Left renal cortex interstitium (tissue), 4 donors: ENCODE data around the gene ZNF689. TPM values are rescaled to one million over a fixed set of nuclear protein-coding genes. Genes with fewer than 3 reads are reported as not detected.
"Not testable (repeated sequence)": the region's sequence is repeated elsewhere in the genome, so short reads cannot be mapped to it uniquely, and the experiment has no call there.

Source experiments
- DNase-seq, 4 donors: peaks; one replicate each; pipeline ENCODE4 v3.0.0-alpha.2; 2013; ENCODE audit warnings: low read depth in 4 of 4, low spot score in 2 of 4, missing footprints in 1 of 4
- polyA plus RNA-seq, 4 donors: library from polyadenylated mRNA; unstranded; fragments of 120-200 nt; gene quantifications; one replicate each; pipeline ENCODE4 v1.2.1, GENCODE V29; 2013; ENCODE audit not compliant: insufficient read length in 4 of 4

ZNF689 gene
- polyA plus RNA-seq, 4 donors: 12.8 to 16.0 (median 14.4) TPM

DNA sequence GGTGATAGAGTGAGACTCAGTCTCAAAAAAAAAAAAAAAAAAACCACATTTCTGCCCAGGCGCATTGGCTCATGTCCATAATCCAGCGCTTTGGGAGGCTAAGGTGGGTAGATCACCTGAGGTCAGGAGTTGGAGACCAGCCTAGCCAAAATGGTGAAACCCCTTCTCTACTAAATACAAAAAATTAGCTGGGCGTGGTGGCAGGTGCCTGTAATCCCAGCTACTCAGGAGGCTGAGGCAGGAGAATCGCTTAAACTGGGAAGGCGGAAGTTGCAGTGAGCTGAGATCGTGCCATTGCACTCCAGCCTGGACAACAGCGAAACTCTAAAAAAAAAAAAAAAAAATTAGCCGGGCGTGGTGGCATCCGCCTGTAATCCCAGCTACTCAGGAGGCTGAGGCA is 26.9 kb upstream of the ZNF689 start:
- not testable (repeated sequence) for DNase-seq

DNA sequence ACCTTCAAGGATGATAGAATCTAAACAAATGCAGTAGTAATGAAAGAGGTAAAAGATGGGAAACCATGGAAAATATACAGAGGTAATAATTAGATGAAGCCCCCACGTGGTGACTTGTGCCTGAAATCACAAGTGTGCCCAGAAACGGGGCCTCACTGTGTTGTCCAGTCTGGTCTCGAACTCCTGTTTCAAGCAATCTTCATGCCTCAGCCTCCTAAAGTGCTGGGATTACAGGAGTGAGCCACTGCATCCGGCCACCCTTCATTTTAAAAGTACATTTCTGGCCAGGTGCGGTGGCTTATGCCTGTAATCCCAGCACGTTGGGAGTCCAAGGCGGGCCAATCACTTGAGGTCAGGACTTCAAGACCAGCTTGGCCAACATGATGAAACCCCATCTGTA is 26.4 kb upstream of the ZNF689 start:
- DNase-seq: no peak

DNA sequence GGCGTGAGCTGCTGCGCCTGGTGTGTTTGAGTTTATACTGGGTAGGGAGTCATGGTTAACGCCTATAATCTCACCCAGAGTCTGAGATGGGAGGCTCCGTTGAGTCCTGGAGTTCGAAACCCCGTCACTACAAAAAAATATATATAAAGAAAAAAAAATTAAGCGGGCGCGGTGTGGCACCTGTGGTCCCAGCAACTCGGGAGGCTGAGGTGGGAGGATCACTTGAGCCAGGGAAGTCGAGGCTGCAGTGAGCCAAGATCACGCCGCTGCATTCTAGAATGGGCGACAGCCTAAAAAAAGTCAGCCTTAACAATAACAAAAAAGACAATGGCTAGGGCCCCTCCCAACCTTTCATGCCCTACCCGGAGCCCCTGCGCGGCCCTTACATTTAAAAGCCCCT is 23.3 kb upstream of the ZNF689 start:
- DNase-seq: no peak

DNA sequence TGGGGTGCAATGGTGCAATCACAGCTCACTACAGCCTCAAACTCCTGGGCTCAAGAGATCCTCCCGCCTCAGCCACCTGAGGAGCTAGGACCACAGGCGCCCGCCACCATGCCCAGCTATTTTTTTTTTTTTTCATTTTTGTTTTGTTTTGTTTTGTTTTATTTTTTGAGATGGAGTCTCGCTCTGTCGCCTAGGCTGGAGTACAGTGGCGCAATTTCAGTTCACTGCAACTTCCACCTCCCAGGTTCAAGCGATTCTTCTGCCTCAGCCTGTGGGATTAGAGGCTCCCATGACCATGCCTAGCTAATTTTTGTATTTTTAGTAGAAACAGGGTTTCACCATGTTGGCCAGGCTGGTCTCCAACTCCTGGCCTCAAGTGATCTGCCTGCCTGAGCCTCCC is 22.3 kb upstream of the ZNF689 start:
- not testable (repeated sequence) for DNase-seq

DNA sequence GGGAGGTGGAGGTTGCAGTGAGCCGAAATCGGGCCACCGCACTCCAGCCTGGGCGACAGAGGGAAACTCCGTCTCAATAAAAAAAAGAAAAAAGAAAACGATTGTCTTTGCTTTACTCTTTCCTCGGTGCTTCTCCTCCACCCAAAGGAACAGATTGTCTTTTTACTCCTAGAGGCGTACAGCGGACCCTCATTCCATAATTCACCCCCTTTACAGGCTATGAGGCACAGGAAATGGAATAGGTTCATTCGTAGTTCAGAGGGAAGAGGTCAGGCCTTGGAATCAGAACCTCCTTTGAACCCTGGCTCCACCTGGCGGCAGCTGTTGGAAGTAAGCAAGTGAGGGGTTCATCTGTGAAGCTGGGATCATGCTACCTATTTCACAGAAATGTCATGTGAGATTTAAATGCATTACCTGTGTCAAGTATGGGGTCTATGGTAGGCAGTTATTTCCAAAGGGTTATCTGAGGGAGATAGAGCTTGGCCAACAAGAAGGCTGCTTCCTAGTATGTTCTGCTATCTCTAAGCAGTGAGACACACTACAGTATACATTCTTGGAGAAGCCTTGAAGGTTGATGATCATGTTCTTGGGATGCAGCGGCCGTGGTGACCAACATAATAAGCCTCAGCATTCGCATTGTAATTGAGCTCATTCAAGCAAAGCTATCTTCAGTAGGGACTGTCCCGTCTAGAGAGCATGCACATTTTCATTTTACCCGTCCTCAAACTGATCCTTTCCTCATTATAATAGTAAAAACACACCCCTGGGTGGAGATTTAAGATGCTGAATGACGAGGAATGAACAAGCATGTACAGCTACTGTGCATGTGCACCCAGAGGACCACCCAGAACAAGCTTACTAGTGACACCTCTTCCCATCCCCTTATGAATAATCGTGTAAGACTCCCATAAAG is 18.7 kb upstream of the ZNF689 start:
- peak; percentile 71 to 89 (median 77) for DNase-seq

DNA sequence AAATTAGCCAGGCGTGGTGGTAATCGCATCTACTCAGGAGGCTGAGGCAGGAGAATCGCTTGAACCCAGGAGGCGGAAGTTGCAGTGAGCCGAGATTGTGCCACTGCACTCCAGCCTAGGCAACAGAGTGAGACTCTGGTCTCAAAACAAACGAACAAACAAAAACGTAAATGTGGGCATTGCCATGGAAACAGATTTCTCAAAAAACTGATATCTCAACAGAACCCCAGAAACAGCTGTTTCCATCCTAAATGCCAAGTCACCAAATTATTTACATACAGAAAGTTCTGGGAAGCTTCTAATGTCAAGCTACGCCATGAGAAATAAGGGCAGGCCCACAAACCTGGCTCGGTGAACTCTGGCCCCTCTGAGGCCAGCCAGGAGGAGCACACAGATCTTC is 16.0 kb upstream of the ZNF689 start:
- DNase-seq: no peak

DNA sequence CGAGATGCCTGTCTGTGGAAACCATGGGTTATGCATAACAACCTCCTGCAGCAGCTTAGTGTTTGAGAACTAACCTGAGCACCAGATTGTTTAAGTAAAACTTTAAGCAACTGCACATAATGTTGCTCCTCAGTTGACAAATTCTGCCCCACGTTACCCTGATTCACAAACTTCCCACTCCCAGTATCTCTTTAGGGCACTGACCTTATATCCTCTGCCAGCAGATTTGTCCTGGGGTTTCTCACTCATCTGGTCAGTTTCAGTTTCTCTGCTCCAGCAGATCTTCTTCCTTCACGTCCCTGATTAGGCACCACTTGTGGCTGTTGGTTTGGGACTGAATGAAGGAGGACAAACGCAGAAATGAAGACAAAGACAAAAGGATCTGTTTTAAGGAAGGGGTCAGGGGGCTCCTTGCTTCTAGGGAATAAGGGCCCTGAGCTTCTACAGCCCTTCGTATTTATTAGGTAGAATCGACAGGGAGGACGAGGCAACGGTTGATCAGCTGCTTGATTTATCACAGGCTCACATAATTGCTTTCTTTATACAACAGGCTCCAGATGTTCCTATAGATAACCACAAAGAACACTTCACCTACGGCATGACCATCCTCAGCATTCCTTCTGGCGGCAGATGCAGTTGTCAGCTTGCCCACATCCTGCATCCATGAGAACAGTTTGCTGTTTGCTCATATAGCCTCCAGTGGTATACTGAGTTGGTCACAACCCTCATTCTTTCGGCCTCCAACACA is 13.5 kb upstream of the ZNF689 start:
- DNase-seq: no peak

DNA sequence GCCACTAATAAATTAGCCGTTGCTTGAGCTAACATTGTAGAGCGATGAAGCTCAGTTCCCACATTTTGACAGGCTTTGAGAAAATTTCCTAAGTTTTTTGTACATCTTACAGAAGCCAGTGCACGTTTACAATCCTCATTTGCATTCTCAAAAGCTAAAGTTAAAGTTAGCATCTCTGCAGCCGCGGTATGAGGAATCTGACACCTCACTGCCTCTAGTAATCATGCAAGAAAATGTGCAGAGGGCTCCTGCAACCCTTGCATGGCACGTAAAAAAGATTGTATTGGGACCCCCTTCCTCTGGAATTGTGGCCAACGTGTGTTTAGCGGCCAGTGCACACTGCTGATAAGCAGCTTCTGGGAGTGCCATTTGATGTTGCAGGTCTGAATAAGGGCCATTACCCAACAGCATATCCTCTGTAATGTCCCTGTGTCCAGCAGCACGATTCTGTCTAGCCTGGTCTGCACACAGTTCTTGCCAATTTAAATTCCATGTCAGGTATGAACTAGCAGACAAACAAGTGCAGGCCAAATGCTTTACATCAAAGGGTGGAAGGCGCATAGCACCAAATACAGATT is 12.4 kb upstream of the ZNF689 start:
- no peak for DNase-seq

DNA sequence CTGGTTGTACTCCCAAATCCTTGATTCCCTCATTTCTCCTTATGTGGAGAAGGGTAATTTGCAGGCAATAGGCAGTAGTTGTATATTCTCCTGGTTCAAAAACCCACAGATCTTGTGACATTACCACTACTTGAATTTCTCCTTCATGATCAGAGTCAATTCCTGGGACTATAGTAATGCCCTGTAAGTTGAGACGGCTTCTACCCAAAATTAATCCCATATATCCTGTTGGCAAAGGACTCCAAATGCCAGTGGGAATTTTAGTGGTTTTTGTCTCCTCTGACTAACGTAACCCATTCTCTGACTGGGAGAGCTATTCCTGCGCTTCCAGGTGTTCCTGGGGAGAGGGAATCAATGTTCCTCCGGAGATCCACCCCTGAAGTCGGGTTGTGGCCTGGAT is 11.6 kb upstream of the ZNF689 start:
- no peak for DNase-seq

DNA sequence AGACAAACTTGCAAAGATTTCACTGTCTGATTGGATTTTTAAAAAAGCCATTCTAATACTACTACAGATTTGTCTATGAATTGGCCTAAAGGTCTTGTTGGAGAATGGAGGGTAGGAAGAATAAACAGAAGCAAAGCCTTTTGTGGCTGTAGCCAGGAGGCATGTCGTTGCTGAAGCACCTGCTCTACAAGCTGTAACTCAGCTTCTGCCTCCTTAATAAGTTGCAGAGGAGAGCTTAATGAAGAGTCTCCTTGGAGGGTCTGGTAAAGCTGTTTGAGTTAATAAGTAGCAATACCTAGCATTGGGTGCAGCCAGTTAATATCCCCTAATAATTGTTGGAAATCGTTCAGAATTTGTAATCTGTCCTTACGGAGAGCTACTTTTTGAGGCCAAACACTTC is 10.0 kb upstream of the ZNF689 start:
- DNase-seq: no peak

DNA sequence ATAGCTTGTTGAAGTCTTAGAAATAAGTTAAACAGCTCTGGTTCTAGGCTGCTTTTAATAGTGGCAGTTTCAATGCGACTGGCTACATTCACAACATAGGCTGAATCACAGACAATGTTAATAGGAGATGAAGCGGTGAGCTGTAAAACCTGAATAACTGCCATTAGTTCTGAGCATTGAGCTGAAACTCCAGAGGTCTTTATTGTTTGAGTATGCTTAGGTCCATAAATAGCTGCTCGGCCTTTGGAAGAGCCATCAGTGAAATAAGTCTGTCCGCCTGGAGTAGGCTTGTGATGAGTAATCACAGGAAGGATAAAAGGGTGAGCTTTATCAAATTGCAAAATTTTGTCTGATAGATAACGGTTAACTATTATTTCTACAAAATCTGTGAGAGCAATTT is 9.4 kb upstream of the ZNF689 start:
- DNase-seq: no peak

DNA sequence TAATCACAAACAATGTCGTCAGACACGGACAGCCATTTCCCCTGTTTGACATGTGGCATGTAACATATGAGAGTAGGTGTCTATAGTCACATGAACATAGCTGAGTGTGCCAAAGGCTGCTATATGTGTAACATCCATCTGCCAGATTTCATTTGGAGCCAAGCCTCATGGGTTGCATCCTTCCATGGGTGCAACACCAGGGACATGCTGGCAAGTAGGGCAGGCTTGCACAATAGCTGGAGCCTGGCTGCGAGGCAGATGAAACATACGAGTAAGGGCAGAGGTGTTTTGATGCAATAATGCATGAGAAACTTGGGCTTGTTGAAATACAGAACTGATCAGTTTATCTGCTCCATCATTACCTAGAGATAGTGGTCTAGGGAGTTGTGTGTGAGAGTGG is 9.0 kb upstream of the ZNF689 start:
- no peak for DNase-seq

DNA sequence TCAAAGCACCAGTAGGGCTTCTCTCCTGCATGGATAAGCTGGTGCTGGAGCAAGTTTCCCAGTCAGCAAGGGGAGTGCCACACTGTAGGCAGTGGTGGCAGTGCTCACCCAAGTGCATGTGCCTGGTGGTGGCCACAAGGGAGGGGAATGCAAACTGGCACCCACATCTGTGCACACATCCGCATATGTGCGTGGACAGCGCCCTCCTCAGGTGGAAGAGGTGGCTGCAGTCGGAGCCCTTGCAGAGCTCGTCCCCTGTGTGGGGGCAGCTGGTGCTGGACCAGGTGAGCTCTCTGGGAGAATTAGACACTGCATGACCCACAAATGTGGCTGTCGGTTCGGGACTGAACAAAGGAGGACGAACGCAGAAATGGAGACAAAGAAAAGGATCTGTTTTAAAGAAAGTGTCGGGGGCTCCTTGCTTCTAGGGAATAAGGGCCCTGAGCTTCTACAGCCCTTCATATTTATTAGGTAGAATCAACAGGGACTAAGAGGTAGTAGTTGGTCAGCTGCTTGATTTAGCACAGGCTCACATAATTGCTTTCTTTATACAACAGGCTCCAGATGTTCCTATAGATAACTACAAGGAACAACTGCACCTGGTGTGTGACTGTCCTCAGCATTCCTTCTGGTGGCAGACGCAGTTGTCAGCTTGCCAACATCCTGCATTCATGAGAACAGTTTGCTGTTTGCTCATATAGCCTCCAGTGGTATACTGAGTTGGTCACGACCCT is 5.3 kb upstream of the ZNF689 start:
- DNase-seq: no peak

DNA sequence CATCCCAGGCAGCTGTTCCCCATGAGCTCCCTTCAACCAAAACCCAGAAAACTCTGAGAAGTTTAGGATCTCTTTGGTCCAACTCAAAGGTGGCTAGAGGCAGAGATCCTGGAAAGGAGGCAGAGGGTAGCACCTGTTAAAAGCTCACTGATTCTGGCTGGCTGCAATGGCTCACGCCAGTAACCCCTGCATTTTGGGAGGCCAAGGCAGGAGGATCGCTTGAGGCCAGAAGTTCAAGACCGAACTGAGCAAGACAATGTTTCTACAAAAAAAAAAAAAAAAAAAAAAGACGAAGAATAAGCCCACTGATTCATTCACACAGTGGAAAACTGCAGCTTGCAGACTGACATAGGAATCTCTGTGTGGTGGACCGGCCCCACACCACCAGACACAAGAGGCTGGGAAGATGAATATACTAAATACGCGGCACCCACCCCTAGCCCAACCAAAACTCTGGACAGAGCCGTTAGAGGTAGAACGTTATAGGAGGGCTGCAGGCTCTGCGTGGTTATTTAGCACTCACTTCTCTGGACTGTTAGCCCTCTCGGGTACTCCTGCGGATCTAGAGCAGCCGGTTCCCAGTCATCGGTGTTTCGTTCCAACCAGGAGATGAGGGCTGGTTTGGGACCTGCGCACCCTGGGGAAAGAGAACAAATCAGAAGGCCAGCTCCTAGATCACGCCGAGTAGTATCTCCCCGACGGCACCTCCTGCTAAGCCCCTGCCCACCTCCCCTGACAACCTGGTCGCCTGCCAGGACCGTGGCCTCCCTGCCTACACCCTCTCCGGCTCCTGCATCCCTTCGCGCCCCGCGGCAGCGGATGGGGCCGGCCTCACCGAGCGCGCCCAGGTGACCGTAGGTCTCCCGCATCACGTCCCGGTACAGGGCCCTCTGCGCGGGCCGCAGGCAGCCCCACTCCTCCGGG is 925 bp downstream of the ZNF689 start:
- DNase-seq: no peak

DNA sequence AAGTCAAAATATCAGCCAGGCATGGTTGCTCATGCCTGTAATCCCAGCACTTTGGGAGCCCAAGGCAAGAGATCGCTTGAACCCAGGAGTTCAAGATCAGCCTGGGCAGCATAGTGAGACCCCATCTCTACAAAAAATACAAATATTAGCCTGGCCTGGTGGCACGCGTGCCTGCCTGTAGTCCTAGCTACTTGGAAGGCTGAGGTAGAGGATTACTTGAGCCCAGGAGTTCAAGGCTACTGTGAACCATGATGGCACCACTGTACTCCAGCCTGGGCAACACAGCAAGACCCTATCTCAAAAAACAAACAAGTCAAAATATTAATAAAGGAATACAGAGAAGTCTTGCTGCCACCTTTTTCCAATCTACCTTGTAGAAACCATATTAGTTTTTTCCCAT is 4.2 kb downstream of the ZNF689 start:
- DNase-seq: no peak

DNA sequence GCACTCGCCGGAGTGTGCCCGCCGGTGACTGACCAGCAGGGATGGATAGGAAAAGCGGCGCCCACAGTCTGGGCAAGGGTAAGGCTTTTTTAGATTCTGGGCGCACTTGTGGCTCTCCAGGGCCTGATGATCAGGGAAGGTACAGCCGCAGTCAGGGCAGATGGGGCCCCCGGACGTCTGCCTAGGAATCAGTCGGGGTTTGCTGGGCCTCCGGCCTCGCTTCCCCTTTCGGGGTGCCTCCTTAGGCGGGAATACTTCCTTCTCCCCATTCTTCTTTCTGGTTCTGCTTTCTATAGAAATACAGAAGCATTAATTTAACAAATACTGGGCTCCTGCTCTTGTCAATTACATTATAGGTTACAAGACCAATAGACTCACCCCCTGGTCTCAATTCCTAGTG is 5.0 kb downstream of the ZNF689 start:
- no peak for DNase-seq

DNA sequence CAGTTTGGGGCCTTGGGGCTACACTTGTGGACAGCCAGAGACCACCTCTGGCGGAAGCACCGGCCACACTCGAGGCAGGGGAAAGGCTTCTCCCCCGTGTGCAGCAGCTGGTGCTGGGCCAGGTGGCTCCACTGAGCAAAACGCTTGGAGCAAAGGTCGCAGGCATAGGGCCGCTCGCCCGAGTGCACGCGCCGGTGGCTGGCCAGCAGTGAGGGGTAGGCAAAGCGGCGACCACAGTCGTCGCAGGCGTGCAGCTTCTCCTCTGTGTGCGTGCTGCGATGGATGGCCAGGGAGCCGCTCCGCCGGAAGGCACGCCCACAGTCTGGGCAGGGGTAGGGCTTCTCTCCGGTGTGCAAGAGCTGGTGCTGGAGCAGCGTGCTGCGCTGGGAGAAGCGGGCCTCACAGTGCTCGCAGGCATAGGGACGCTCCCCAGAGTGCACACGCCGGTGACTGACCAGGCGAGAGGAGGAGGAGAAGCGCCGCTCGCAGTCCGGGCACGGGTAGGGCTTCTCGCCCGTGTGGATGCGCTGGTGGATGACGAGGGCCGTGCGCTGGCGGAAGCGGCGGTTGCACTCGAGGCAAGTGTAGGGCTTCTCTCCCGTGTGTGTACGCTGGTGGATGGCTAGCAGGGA is 5.8 kb downstream of the ZNF689 start:
- DNase-seq: no peak

DNA sequence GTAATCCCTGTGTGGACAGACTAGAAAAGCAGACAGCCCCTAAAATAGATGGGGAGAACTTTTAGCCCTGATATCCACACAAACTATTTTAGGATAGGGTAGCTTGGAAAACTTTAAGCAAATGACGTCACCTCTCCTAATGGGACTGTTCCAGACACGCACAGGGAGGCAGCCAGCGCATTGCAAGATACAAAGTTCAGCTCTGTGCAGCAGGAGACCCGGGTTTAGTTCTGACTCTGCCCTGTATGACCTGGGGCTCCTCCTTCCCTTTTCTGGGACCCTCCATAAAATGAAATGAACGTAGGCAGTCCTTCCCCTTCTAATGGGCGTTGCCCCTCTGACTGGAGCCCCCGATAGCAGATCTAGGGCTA is 6.3 kb downstream of the ZNF689 start:
- DNase-seq: no peak

DNA sequence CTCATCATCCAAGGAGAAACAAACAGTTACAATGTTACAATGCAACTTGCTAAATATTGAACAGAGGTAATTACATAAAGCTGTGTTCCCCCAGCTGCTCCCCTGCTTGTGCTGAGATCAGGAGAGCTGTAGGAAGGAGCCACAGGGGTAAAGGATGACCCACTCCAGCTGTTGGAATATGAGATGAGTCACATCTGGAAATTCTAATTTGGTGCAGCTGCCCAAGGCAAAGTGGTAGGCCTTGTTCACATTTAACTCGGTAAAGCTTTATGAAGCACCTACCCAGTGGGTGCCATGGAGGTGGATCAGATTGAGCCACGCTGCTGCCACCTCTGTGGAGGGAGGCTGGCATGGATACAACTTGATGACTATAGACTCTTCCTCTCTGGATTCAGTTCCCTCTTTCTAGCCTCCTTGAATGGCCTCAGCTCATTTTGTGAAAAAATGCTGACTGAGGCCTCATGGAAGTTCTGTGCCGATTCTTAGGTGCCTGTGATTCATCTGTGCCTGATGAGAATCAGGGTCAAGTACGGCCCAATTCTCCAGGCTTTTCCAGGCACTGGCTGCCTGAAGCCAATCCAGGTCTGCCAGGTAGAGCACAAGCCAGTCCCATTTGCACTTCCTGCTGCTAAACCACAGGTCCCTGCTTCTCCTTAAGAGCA is 7.4 kb downstream of the ZNF689 start:
- DNase-seq: no peak
